Endothelial cell of umbilical vein (primary cell): Measurements from ENCODE around the gene PPP4C.

Experiments used
- CTCF ChIP-seq, 2 donors: IDR thresholded peaks; 1 replicate in 1 of 2; 2 replicates in 1 of 2; pipeline ENCODE4 v1.5.1; 2011; ENCODE audit warnings: low read length in 2 of 2, mild to moderate bottlenecking in 2 of 2, moderate library complexity in 2 of 2, control low read depth in 1 of 2, inconsistent platforms in 1 of 2, low read depth in 1 of 2; ENCODE audit not compliant: insufficient read depth in 1 of 2; ENCODE audit errors: extremely low read depth in 1 of 2
- EZH2 ChIP-seq: IDR thresholded peaks from 2 replicates; pipeline ENCODE4 v1.6.1; 2012; ENCODE audit warnings: borderline replicate concordance, low read depth, mild to moderate bottlenecking, moderate library complexity, low read length, inconsistent platforms; ENCODE audit not compliant: severe bottlenecking
- GATA2 ChIP-seq: IDR thresholded peaks from 2 replicates; pipeline ENCODE4 v1.7.0; 2011; ENCODE audit warnings: low read depth, mild to moderate bottlenecking, moderate library complexity, mixed read lengths, low read length; ENCODE audit not compliant: insufficient read length, insufficient read depth
- MAX ChIP-seq: IDR thresholded peaks from 2 replicates; pipeline ENCODE4 v1.6.1; 2011; ENCODE audit not compliant: insufficient read depth, insufficient read length
- MYC ChIP-seq: IDR thresholded peaks from one replicate; pipeline ENCODE4 v1.6.1; 2011; ENCODE audit warnings: mild to moderate bottlenecking, low read depth, low read length
- POLR2A ChIP-seq: IDR thresholded peaks from 2 replicates; pipeline ENCODE4 v1.6.1; 2012; ENCODE audit warnings: low read depth, mild to moderate bottlenecking, control low read depth, low read length
- POLR2AphosphoS5 ChIP-seq: IDR thresholded peaks from 2 replicates; pipeline ENCODE4 v1.6.1; 2012; ENCODE audit warnings: low read depth, mild to moderate bottlenecking, control low read depth, low read length, moderate library complexity; ENCODE audit not compliant: insufficient read depth

GRCh38 chr16:30092373-30093010 is 16.7 kb downstream of the PPP4C start:
- TF ChIP-seq CTCF (IDR thresholded peaks at IDR 0.05; ENCODE audit: extremely low read depth in 1 of 2, insufficient read depth in 1 of 2, low read depth in 1 of 2, low read length in 2 of 2) (peak; percentile 98 to 99), EZH2 (no peak), POLR2AphosphoS5 (peak; percentile 80), POLR2A (peak; percentile 5), MYC (peak; percentile 59), GATA2 (no peak), MAX (peak; percentile 86)
